Activated T-helper 2 cell treated with anti-CD3 and anti-CD28 coated beads, Interferon-gamma antibody, Interleukin-2, Interleukin-4, amounts not matched to agents 10 μg/mL and 5 μg/mL and 100 μg/mL, durations not matched to agents 14 hours and 24 hours and 36 hours (primary cell): ENCODE data around the gene RAB3IP. TPM values are rescaled to one million over a fixed set of nuclear protein-coding genes. Genes with fewer than 3 reads are reported as not detected.
"Not testable (repeated sequence)": the region's sequence is repeated elsewhere in the genome, so short reads cannot be mapped to it uniquely, and the experiment has no call there.

Source experiments
- DNase-seq: peaks from one replicate; pipeline ENCODE4 v3.0.0; 2021; ENCODE audit warnings: low spot score
- H3K27ac Mint-ChIP-seq: one replicate; pipeline ENCODE4 v1.8.0; 2021; ENCODE audit warnings: mixed read lengths
- H3K27me3 Mint-ChIP-seq: one replicate; pipeline ENCODE4 v1.8.0; 2021; ENCODE audit warnings: low read depth, mixed read lengths
- H3K36me3 Mint-ChIP-seq: one replicate; pipeline ENCODE4 v1.8.0; 2021; ENCODE audit warnings: low read depth, mixed read lengths
- H3K4me1 Mint-ChIP-seq: one replicate; pipeline ENCODE4 v1.8.0; 2021; ENCODE audit warnings: low read depth, mixed read lengths
- H3K4me3 Mint-ChIP-seq: one replicate; pipeline ENCODE4 v1.8.0; 2021; ENCODE audit warnings: low read depth, mild to moderate bottlenecking, moderate library complexity, mixed read lengths
- H3K9me3 Mint-ChIP-seq: one replicate; pipeline ENCODE4 v1.8.0; 2021; ENCODE audit warnings: mixed read lengths
- intact Hi-C: fragments of 100-400 bp; cut with micrococcal nuclease; formaldehyde crosslinking; loops from one replicate; pipeline ENCODE4 v1.15.1; 2023
- total RNA-seq: library from RNA; stranded (reverse); gene quantifications from 2 replicates; pipeline ENCODE4 v1.2.3, GENCODE V29; 2022

The RAB3IP gene
- total RNA-seq, 1 donor from 2014 or later: 37.7 TPM

DNA sequence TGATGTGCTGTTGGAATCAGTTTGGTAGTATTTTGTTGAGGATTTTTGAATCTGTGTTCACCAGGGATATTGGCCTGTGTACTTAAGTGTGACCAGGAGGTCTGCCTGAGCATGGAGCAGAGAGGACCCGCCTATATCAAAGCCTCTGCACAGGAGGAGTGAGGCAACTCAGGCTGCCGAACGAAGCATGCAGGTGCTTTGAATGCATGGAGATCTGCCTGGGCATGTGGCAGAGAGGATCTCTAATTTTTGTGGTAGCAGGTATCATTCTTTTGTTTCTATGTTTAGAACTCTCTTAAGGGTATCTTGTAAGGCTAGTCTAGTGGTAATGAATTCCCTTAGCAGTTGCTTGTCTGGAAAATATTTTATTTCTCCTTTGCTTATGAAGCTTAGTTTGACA, 26.9 kb downstream of the RAB3IP start:
- Mint-ChIP-seq H3K27ac (no peak overlapping the region), H3K4me3 (no peak overlapping the region), H3K36me3 (peaks cover 74% of the 10 kb centered on the region), H3K4me1 (no peaks in the 10 kb centered on the region), H3K9me3 (peaks cover 66% of the 10 kb centered on the region), H3K27me3 (no peaks in the 10 kb centered on the region)
- DNase-seq: no peak
- intact Hi-C loops: no loop called here

DNA sequence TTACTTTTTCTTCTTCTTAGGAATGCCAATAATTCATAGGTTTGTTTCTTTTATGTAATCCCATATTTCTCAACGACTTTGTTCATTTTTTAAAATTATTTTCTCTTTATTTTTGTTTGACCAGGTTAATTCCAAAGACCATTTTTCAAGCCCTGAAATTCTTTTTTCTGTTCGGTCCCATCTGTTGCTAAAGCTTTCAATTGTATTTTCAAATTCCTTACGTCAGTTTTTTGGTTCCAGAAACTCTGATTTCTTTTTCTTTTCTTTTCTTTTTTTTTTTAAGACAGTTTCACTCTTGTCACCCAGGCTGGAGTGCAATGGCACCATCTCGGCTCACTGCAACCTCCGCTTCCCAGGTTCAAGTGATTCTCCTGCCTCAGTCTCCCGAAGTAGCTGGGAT, 27.6 kb downstream of the RAB3IP start:
- no peak overlapping the region for H3K4me3 Mint-ChIP-seq
- H3K27ac Mint-ChIP-seq: no peak overlapping the region
- no peak for DNase-seq
- H3K4me1 Mint-ChIP-seq: no peaks in the 10 kb centered on the region
- H3K9me3 Mint-ChIP-seq: peaks cover 64% of the 10 kb centered on the region
- H3K27me3 Mint-ChIP-seq: no peaks in the 10 kb centered on the region
- H3K36me3 Mint-ChIP-seq: peaks cover 70% of the 10 kb centered on the region
- intact Hi-C loops: no loop called here

DNA sequence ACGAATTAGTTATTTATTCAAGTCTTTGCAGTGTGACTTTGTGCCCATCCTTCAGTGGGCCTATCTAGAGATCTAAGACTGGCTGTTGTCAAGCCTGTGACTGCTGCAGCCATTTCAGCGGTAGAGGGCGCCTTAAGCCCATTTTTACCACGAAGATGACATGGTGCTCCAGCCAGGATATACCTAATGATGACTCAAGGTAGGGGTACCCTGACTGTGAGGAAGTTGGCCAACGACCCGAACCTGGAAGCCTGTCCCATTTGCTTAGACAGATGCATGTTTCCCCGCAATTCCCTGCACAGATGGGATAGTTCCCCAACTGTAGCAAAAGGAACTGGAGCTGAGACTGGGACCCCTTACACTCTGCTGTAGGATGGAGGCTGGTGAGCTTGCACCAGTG, 41.3 kb downstream of the RAB3IP start:
- H3K4me1 Mint-ChIP-seq: no peaks in the 10 kb centered on the region
- peaks cover 5% of the 10 kb centered on the region for H3K9me3 Mint-ChIP-seq
- no peaks in the 10 kb centered on the region for H3K27me3 Mint-ChIP-seq
- H3K4me3 Mint-ChIP-seq: no peak overlapping the region
- DNase-seq: no peak
- intact Hi-C loops: no loop called here
- H3K27ac Mint-ChIP-seq: no peak overlapping the region
- H3K36me3 Mint-ChIP-seq: peaks cover 18% of the 10 kb centered on the region

DNA sequence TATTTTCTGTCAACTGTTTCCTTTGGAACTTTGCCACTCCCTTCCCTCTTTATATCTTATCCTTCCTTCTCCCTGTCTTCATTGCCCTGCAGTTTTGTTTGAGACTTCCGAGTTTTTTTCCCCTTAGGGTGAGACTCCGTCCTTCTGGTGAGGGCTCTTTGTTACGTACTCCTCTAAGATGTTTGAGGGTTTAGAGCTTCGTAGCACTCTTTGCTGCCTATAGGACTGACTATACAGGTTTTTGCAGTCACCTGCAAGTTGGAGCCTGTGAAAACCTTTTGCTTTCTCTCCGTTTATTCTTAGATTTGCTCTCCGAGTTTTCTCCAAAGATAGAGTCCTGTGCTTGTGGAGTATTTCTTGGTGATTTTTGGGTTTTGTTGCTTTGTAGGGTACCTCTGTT, 44.7 kb downstream of the RAB3IP start:
- DNase-seq: no peak
- Mint-ChIP-seq H3K9me3 (peaks cover 5% of the 10 kb centered on the region), H3K27ac (no peak overlapping the region), H3K36me3 (peaks cover 32% of the 10 kb centered on the region), H3K27me3 (no peaks in the 10 kb centered on the region), H3K4me3 (no peak overlapping the region), H3K4me1 (no peaks in the 10 kb centered on the region)
- intact Hi-C loops: no loop called here

DNA sequence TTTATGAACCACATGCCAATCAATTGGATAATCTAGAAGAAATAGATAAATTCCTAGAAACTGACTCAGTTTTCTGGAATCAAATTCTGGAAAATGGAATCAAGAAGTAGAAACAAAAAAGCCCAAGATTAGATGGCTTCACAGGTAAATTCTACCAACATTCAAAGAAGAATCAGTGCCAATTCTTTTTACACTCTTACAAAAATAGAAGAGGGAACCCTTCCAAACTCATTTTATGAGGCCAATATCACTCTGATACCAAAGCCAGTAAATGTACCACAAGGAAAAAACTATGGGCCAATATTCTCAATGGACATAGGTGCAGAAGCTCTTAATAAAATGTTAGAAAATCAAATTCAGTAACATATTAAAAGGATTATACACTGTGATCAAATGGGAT, 50.7 kb downstream of the RAB3IP start:
- H3K4me3 Mint-ChIP-seq: no peak overlapping the region
- H3K27ac Mint-ChIP-seq: no peak overlapping the region
- no peaks in the 10 kb centered on the region for H3K4me1 Mint-ChIP-seq
- peaks cover 40% of the 10 kb centered on the region for H3K36me3 Mint-ChIP-seq
- H3K27me3 Mint-ChIP-seq: no peaks in the 10 kb centered on the region
- H3K9me3 Mint-ChIP-seq: peaks cover 39% of the 10 kb centered on the region
- intact Hi-C loops: no loop called here
- DNase-seq: no peak

DNA sequence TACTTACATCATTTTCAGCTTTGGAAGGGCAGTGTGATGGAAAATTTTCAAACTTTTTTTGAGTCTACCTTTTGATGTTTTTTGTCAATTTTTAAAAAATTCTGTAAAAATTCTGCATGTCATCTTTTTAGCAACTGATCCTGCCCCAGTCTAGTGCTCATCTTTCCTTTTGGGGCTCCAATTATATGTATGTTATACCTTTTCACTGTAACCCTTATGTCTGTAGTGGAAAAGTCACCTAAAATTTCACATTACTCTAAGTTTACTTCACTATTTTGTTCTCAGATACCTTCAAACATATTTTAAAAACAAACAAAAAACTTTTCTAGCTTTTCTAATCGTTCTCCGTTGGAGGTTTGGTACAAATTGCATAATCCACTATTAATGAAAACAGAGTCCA, 53.9 kb downstream of the RAB3IP start:
- no peak for DNase-seq
- Mint-ChIP-seq H3K36me3 (peaks cover 43% of the 10 kb centered on the region), H3K9me3 (peaks cover 39% of the 10 kb centered on the region), H3K4me3 (no peak overlapping the region), H3K4me1 (no peaks in the 10 kb centered on the region), H3K27me3 (no peaks in the 10 kb centered on the region), H3K27ac (no peak overlapping the region)
- intact Hi-C loops: no loop called here

DNA sequence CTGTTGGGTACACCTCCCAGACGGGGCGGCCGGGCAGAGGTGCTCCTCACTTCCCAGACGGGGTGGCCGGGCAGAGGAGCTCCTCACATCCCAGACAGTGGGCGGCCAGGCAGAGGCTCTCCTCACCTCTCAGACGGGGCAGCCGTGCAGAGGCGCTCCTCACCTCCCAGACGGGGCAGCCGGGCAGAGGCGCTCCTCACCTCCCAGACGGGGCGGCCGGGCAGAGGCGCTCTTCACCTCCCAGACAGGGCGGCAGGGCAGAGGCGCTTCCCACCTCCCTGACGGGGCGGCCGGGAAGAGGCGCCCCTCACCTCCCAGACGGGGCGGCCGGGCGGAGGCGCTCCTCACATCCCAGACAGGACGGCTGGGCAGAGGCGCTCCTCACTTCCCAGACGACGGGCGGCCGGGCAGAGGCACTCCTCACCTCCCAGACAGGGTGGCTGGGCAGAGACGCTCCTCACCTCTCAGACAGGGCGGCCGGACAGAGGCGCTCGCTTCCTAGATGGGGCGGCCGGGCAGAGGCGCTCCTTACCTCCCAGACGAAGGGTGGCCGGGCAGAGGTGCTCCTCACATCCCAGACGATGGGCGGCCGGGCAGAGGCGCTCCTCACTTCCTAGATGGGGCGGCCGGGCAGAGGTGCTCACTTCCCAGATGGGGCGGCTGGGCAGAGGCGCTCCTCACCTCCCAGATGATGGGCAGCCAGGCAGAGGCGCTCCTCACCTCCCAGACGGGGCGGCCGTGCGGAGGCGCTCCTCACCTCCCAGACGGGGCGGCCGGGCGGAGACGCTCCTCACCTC, 68.6 kb downstream of the RAB3IP start:
- H3K27ac Mint-ChIP-seq, intact Hi-C loops, H3K4me1 Mint-ChIP-seq, H3K4me3 Mint-ChIP-seq, DNase-seq, H3K27me3 Mint-ChIP-seq: not testable (repeated sequence)
- Mint-ChIP-seq H3K9me3 (peaks cover 39% of the 10 kb centered on the region), H3K36me3 (peaks cover 45% of the 10 kb centered on the region)

DNA sequence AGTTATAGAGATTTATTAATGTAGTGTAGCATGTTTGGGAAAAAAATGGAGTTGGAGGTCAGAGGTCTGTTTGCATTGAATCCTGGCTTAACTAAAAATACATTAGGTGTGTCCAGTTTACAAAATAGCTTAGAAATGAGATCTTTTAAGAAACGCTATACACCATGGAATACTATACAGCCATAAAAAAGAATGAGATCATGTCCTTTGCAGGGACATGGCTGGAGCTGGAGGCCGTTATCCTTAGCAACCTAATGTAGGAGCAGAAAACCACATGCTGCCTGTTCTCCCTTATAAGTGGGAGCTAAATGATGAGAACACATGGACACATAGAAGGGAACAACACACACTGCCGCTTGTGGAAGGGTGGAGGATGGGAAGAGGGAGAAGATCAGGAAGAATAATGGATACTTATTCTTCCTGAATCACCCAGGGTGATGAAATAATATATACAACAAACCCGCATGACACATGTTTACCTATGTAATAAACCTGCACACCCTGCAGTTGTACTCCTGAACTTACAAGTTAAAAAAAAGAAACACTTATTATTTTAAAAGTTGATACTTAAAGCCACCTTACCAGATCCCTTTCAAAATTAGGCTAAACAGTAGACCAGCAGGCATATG, 72.3 kb downstream of the RAB3IP start:
- Mint-ChIP-seq H3K4me3 (no peak overlapping the region), H3K27me3 (no peaks in the 10 kb centered on the region), H3K4me1 (peaks cover 1% of the 10 kb centered on the region), H3K9me3 (peaks cover 34% of the 10 kb centered on the region), H3K36me3 (peaks cover 35% of the 10 kb centered on the region), H3K27ac (no peak overlapping the region)
- no peak for DNase-seq
- intact Hi-C loops: no loop called here

DNA sequence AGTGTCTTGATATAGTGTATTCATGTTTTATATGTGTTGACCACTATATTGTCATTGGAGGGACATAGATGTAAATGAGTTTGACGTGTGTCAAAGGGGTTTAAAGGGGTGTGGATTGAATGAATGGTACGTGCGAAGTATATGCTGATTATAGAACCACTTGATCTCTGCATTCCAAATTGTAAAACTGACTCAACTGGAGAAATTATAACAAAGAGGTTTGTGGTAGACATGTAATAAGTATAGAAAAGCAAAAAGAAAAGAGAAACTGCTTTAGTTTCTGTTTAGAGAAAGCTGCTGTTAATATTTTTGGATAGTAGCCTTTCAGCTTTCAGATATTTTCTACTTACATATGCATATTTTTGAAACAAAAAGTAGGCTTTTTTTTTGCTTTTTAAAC, 77.4 kb downstream of the RAB3IP start:
- Mint-ChIP-seq H3K27ac (no peak overlapping the region), H3K9me3 (no peaks in the 10 kb centered on the region), H3K36me3 (no peaks in the 10 kb centered on the region), H3K27me3 (no peaks in the 10 kb centered on the region), H3K4me3 (no peak overlapping the region), H3K4me1 (peaks cover 3% of the 10 kb centered on the region)
- DNase-seq: no peak
- intact Hi-C loops: no loop called here

DNA sequence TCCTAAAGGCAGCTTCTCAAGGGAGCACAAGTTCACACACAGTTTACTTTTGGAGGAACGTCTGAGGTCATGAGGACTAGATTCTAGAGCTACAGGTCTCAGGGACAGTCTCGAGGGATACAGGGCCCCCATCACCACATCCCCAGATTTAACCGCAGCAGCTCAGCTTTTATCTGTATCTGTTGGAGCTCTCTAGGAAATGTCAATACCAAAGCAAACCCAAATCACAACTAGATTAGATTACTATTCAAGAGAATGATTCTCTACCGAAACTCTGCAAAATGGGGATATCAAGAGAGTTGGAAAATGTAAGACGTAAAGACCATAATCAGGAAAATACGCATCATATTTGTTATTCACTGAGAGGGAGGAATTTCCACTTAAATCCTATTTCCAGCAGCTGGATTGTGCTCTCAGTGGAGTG, 82.4 kb downstream of the RAB3IP start:
- Mint-ChIP-seq H3K27me3 (no peaks in the 10 kb centered on the region), H3K4me3 (no peak overlapping the region), H3K9me3 (no peaks in the 10 kb centered on the region), H3K27ac (no peak overlapping the region), H3K4me1 (peaks cover 1% of the 10 kb centered on the region), H3K36me3 (no peaks in the 10 kb centered on the region)
- intact Hi-C loops: no loop called here
- DNase-seq: no peak

DNA sequence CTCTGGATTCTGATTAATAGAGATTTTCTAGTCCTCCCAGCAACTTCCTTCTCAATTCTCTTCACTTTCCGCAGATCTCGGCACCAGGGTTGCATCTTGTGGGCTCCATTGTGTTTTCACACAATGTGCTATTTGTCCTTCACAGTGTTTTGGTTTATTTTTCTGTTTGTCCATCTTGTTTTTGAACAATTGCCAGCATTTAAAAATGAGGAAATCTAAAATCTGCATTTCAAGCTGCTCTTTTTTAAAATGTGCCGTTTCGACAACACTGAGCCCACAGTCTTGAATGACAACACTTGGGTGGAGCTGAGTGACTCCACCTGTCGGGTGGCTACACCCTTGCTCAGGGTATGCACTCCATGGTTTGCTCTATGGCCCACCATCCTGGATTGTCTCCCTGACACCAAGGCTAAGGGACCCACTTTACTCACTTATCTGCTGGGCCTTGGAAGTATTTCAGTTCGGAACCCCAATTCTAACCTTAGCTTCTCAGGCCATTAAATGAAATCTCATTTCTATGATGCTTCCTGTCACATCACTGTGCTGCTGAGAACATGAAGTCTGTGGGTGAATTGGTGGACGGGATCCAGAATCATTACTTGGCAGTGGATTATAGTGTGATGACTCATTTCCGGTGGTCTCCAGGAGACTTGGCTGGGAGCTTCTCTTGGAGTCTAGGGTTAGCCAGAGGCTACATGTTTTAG, 82.9 kb downstream of the RAB3IP start:
- intact Hi-C loops: no loop called here
- Mint-ChIP-seq H3K9me3 (no peaks in the 10 kb centered on the region), H3K4me3 (no peak overlapping the region), H3K27ac (no peak overlapping the region), H3K36me3 (no peaks in the 10 kb centered on the region), H3K27me3 (no peaks in the 10 kb centered on the region), H3K4me1 (no peaks in the 10 kb centered on the region)
- no peak for DNase-seq

DNA sequence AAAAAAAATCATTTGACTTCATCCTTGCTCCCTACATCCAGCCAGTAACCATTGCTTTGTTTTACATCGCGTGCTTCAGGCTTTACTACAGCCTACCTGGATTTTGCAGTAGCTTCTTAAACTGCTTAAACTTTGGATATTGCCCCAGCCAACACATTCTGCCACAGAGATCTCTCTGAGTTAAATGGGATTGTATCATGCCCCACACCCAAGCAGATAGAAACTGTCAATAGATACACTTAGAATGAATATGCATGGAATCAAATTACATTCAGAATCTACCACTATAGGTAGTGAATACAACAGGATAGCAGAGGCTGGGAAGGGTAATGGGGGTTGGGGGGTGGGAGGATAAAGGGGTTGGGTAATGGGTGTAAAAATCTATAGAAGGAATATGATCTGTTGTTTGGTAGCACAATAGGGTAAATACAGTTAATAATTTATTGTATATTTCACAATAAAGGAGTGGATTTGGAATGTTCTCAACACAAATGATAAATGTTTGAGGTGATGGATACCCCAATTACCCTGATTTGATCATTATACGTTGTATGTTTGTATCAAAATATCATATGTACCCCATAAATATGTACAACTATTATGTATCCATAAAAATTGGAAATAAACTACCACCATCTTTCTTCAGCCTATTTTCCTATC, 83.7 kb downstream of the RAB3IP start:
- no peaks in the 10 kb centered on the region for H3K36me3 Mint-ChIP-seq

DNA sequence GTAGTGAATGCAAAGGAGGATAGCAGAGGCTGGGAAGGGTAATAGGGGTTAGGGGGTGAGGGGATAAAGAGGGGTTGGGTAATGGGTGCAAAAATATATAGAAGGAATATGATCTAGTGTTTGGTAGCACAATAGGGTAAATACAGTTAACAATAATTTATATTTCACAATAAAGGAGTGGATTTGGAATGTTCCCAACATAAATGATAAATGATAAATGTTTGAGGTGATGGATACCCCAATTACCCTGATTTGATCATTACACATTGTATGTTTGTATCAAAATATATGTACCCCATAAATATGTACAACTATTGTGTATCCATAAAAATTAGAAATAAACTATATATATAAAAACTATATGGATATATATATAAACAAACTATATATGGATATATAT, 85.4 kb downstream of the RAB3IP start:
- Mint-ChIP-seq H3K4me3 (no peak overlapping the region), H3K9me3 (no peaks in the 10 kb centered on the region), H3K36me3 (no peaks in the 10 kb centered on the region), H3K27me3 (no peaks in the 10 kb centered on the region), H3K27ac (no peak overlapping the region), H3K4me1 (no peaks in the 10 kb centered on the region)
- DNase-seq: no peak
- intact Hi-C loops: no loop called here

More for the DNA sequence above, 83.7 kb downstream of the RAB3IP start:
- Mint-ChIP-seq H3K4me3 (no peak overlapping the region), H3K27ac (no peak overlapping the region), H3K9me3 (no peaks in the 10 kb centered on the region), H3K4me1 (no peaks in the 10 kb centered on the region), H3K27me3 (no peaks in the 10 kb centered on the region)
- intact Hi-C loops: no loop called here
- no peak for DNase-seq
